HG03139 (cell line): ENCODE results near the gene UFD1.

Experiments used
- ATAC-seq: cut with Tn5 transposase; IDR thresholded peaks from one replicate; pipeline ENCODE4 v1.9.1; 2021; ENCODE audit not compliant: unreplicated experiment

Gene UFD1

DNA sequence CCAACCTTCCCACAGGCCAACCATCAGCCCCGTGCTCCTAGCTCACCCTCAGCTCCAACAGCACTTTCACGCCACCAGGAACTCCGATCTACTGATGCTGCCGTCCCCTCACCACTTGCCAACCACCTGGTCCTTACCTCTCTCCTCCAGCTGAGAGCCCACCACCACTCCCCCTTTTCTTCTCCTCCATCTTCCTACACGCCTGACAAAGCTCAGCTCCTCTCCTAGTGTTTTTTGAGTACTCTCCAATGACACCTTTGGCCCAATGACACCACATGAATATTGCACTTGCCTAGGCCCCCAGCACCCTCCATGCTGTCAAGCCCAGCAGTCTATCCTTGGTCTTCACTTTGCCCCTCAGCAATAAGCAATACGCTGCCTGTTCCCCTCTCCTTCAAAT, 78.1 kb downstream of the UFD1 start:
- ATAC-seq = no peak
